ENCODE results near the gene PRKN. TPM values are rescaled to one million over a fixed set of nuclear protein-coding genes. Genes with fewer than 3 reads are reported as not detected.

Gene PRKN
- total and polyA plus RNA-seq, 5 donors from 2014 or later, result 0.24 to 3.7 (median 2.5) TPM

GRCh38 chr6:161403717-161404116 lies 1323.8 kb downstream of the PRKN start:
- H3K4me1 ChIP-seq (ENCODE audit: control insufficient read depth, insufficient read depth, low read length, poor library complexity, severe bottlenecking), result no peaks in the 10 kb centered on the region
- H3K27me3 Mint-ChIP-seq, result no peaks in the 10 kb centered on the region
- no peak for ATAC-seq (ENCODE audit: low read depth in 2 of 2)
- H3K36me3 Mint-ChIP-seq, result no peaks in the 10 kb centered on the region
- H3K27ac ChIP-seq (ENCODE audit: insufficient read depth, low read length, poor library complexity, severe bottlenecking), result no peak overlapping the region
- no peak overlapping the region for H3K27ac Mint-ChIP-seq
- H3K4me3 Mint-ChIP-seq, result no peak overlapping the region
- H3K27me3 ChIP-seq (ENCODE audit: control insufficient read depth, insufficient read depth, low read length), result no peaks in the 10 kb centered on the region
- no peaks in the 10 kb centered on the region for H3K9me3 ChIP-seq (ENCODE audit: control insufficient read depth in 2 of 2, low read length in 2 of 2)
- no peaks in the 10 kb centered on the region for H3K4me1 Mint-ChIP-seq
- peaks cover 0 to 4% (median 0%) of the 10 kb centered on the region in 7 donors for H3K9me3 Mint-ChIP-seq
- no peaks in the 10 kb centered on the region for H3K36me3 ChIP-seq (ENCODE audit: control insufficient read depth, insufficient read depth, low read length)
- DNase-seq, result no peak
- no peak overlapping the region for H3K4me3 ChIP-seq (ENCODE audit: low read depth, low read length)

GRCh38 chr6:161401587-161402309 lies 1325.8 kb downstream of the PRKN start:
- peaks cover 0 to 4% (median 0%) of the 10 kb centered on the region in 7 donors for H3K9me3 Mint-ChIP-seq
- H3K4me3 Mint-ChIP-seq, result no peak overlapping the region
- Histone ChIP-seq H3K4me3 (ENCODE audit: low read depth, low read length) (no peak overlapping the region), H3K27ac (ENCODE audit: insufficient read depth, low read length, poor library complexity, severe bottlenecking) (no peak overlapping the region), H3K9me3 (ENCODE audit: control insufficient read depth in 2 of 2, low read length in 2 of 2) (no peaks in the 10 kb centered on the region), H3K27me3 (ENCODE audit: control insufficient read depth, insufficient read depth, low read length) (peaks cover 2% of the 10 kb centered on the region), H3K4me1 (ENCODE audit: control insufficient read depth, insufficient read depth, low read length, poor library complexity, severe bottlenecking) (no peaks in the 10 kb centered on the region), H3K36me3 (ENCODE audit: control insufficient read depth, insufficient read depth, low read length) (no peaks in the 10 kb centered on the region)
- peaks cover 0 to 4% (median 0%) of the 10 kb centered on the region in 4 donors for H3K4me1 Mint-ChIP-seq
- ATAC-seq (ENCODE audit: low read depth in 2 of 2) (no peak), DNase-seq (no peak)
- H3K27me3 Mint-ChIP-seq, result no peaks in the 10 kb centered on the region
- peak overlapping the region in 1 of 3 donors; percentile 10 for H3K27ac Mint-ChIP-seq
- no peaks in the 10 kb centered on the region for H3K36me3 Mint-ChIP-seq

GRCh38 chr6:161400671-161401070 lies 1326.9 kb downstream of the PRKN start:
- no peaks in the 10 kb centered on the region for H3K27me3 Mint-ChIP-seq
- no peaks in the 10 kb centered on the region for H3K9me3 ChIP-seq (ENCODE audit: control insufficient read depth in 2 of 2, low read length in 2 of 2)
- no peak overlapping the region for H3K4me3 Mint-ChIP-seq
- no peak overlapping the region for H3K4me3 ChIP-seq (ENCODE audit: low read depth, low read length)
- H3K4me1 Mint-ChIP-seq, result peaks cover 0 to 4% (median 0%) of the 10 kb centered on the region in 4 donors
- ATAC-seq (ENCODE audit: low read depth in 2 of 2) (no peak), DNase-seq (no peak)
- no peaks in the 10 kb centered on the region for H3K36me3 Mint-ChIP-seq
- no peaks in the 10 kb centered on the region for H3K36me3 ChIP-seq (ENCODE audit: control insufficient read depth, insufficient read depth, low read length)
- peaks cover 0 to 4% (median 0%) of the 10 kb centered on the region in 7 donors for H3K9me3 Mint-ChIP-seq
- peaks cover 5% of the 10 kb centered on the region for H3K27me3 ChIP-seq (ENCODE audit: control insufficient read depth, insufficient read depth, low read length)
- H3K4me1 ChIP-seq (ENCODE audit: control insufficient read depth, insufficient read depth, low read length, poor library complexity, severe bottlenecking), result no peaks in the 10 kb centered on the region
- H3K27ac Mint-ChIP-seq, result no peak overlapping the region
- no peak overlapping the region for H3K27ac ChIP-seq (ENCODE audit: insufficient read depth, low read length, poor library complexity, severe bottlenecking)

- DNase-seq, result no peak
- Mint-ChIP-seq H3K9me3 (no peaks in the 10 kb centered on the region), H3K4me3 (no peak overlapping the region), H3K4me1 (peaks cover 0 to 4% (median 0%) of the 10 kb centered on the region in 4 donors), H3K36me3 (no peaks in the 10 kb centered on the region), H3K27ac (no peak overlapping the region), H3K27me3 (no peaks in the 10 kb centered on the region)
- Histone ChIP-seq H3K4me1 (ENCODE audit: control insufficient read depth, insufficient read depth, low read length, poor library complexity, severe bottlenecking) (no peaks in the 10 kb centered on the region), H3K4me3 (ENCODE audit: low read depth, low read length) (no peak overlapping the region), H3K9me3 (ENCODE audit: control insufficient read depth in 2 of 2, low read length in 2 of 2) (no peaks in the 10 kb centered on the region), H3K27me3 (ENCODE audit: control insufficient read depth, insufficient read depth, low read length) (peaks cover 5% of the 10 kb centered on the region), H3K36me3 (ENCODE audit: control insufficient read depth, insufficient read depth, low read length) (no peaks in the 10 kb centered on the region), H3K27ac (ENCODE audit: insufficient read depth, low read length, poor library complexity, severe bottlenecking) (no peak overlapping the region)
- ATAC-seq (ENCODE audit: low read depth in 2 of 2), result no peak
Observed at GRCh38 chr6:161396539-161396938, 1331.0 kb downstream of the PRKN start.

- no peak for DNase-seq
- Histone ChIP-seq H3K27me3 (ENCODE audit: control insufficient read depth, insufficient read depth, low read length) (peaks cover 5% of the 10 kb centered on the region), H3K4me3 (ENCODE audit: low read depth, low read length) (no peak overlapping the region), H3K9me3 (ENCODE audit: control insufficient read depth in 2 of 2, low read length in 2 of 2) (no peaks in the 10 kb centered on the region), H3K4me1 (ENCODE audit: control insufficient read depth, insufficient read depth, low read length, poor library complexity, severe bottlenecking) (no peaks in the 10 kb centered on the region), H3K27ac (ENCODE audit: insufficient read depth, low read length, poor library complexity, severe bottlenecking) (no peak overlapping the region), H3K36me3 (ENCODE audit: control insufficient read depth, insufficient read depth, low read length) (no peaks in the 10 kb centered on the region)
- H3K4me3 Mint-ChIP-seq, result no peak overlapping the region
- H3K9me3 Mint-ChIP-seq, result no peaks in the 10 kb centered on the region
- no peak overlapping the region for H3K27ac Mint-ChIP-seq
- no peaks in the 10 kb centered on the region for H3K27me3 Mint-ChIP-seq
- no peak for ATAC-seq (ENCODE audit: low read depth in 2 of 2)
- H3K36me3 Mint-ChIP-seq, result no peaks in the 10 kb centered on the region
- H3K4me1 Mint-ChIP-seq, result peaks cover 0 to 4% (median 0%) of the 10 kb centered on the region in 4 donors
Observed at GRCh38 chr6:161395716-161396231, 1331.8 kb downstream of the PRKN start.

GRCh38 chr6:161394437-161394836 lies 1333.1 kb downstream of the PRKN start:
- Histone ChIP-seq H3K36me3 (ENCODE audit: control insufficient read depth, insufficient read depth, low read length) (no peaks in the 10 kb centered on the region), H3K4me3 (ENCODE audit: low read depth, low read length) (no peak overlapping the region), H3K9me3 (ENCODE audit: control insufficient read depth in 2 of 2, low read length in 2 of 2) (no peaks in the 10 kb centered on the region), H3K4me1 (ENCODE audit: control insufficient read depth, insufficient read depth, low read length, poor library complexity, severe bottlenecking) (no peaks in the 10 kb centered on the region), H3K27ac (ENCODE audit: insufficient read depth, low read length, poor library complexity, severe bottlenecking) (no peak overlapping the region), H3K27me3 (ENCODE audit: control insufficient read depth, insufficient read depth, low read length) (peaks cover 5% of the 10 kb centered on the region)
- no peak overlapping the region for H3K4me3 Mint-ChIP-seq
- peaks cover 0 to 4% (median 0%) of the 10 kb centered on the region in 4 donors for H3K4me1 Mint-ChIP-seq
- H3K27ac Mint-ChIP-seq, result no peak overlapping the region
- no peaks in the 10 kb centered on the region for H3K27me3 Mint-ChIP-seq
- ATAC-seq (ENCODE audit: low read depth in 2 of 2), result no peak
- no peaks in the 10 kb centered on the region for H3K36me3 Mint-ChIP-seq
- DNase-seq, result no peak
- no peaks in the 10 kb centered on the region for H3K9me3 Mint-ChIP-seq

- no peaks in the 10 kb centered on the region for H3K36me3 Mint-ChIP-seq
- Histone ChIP-seq H3K27ac (ENCODE audit: insufficient read depth, low read length, poor library complexity, severe bottlenecking) (no peak overlapping the region), H3K27me3 (ENCODE audit: control insufficient read depth, insufficient read depth, low read length) (peaks cover 5% of the 10 kb centered on the region), H3K36me3 (ENCODE audit: control insufficient read depth, insufficient read depth, low read length) (no peaks in the 10 kb centered on the region), H3K4me3 (ENCODE audit: low read depth, low read length) (peak overlapping the region; percentile 45), H3K4me1 (ENCODE audit: control insufficient read depth, insufficient read depth, low read length, poor library complexity, severe bottlenecking) (no peaks in the 10 kb centered on the region), H3K9me3 (ENCODE audit: control insufficient read depth in 2 of 2, low read length in 2 of 2) (no peaks in the 10 kb centered on the region)
- DNase-seq (peak; percentile 4 to 92 (median 55)), ATAC-seq (ENCODE audit: low read depth in 2 of 2) (peak; percentile 92 to 95)
- H3K4me1 Mint-ChIP-seq, result peaks cover 0 to 4% (median 0%) of the 10 kb centered on the region in 4 donors
- no peaks in the 10 kb centered on the region for H3K9me3 Mint-ChIP-seq
- H3K27me3 Mint-ChIP-seq, result no peaks in the 10 kb centered on the region
- no peak overlapping the region for H3K27ac Mint-ChIP-seq
- H3K4me3 Mint-ChIP-seq, result no peak overlapping the region
Observed at GRCh38 chr6:161393839-161394364, 1333.7 kb downstream of the PRKN start.
